ENCODE measurements around the gene ATP10D. TPM values are rescaled to one million over a fixed set of nuclear protein-coding genes. Genes with fewer than 3 reads are reported as not detected.

ATP10D gene
- total RNA-seq, 1 experiment from 2014 or later = 5.1 TPM

- CTCF ChIA-PET = no interaction called here
- H2AFZ ChIP-seq (ENCODE audit: low read depth, low read length, poor library complexity, severe bottlenecking) = no peak overlapping the region
- H3K9me2 ChIP-seq (ENCODE audit: insufficient read depth) = no peaks in the 10 kb centered on the region
- intact Hi-C loops (cut with micrococcal nuclease) = no loop called here
- H3K4me3 ChIP-seq (replicated peaks in 1 of 2; ENCODE audit: low read depth in 1 of 2, low read length in 2 of 2) = no peak overlapping the region
- no peak overlapping the region for H3K9ac ChIP-seq (ENCODE audit: low read length)
- TF ChIP-seq REST (IDR thresholded peaks at IDR 0.05; ENCODE audit: low read depth) (no peak), CTCF (IDR thresholded peaks at IDR 0.05 in 2 of 3, conservative IDR thresholded peaks at IDR 0.05 in 1 of 3; ENCODE audit: borderline replicate concordance in 1 of 3, insufficient read depth in 1 of 3, low read depth in 2 of 3, low read length in 2 of 3) (no peak), RAD21 (IDR thresholded peaks at IDR 0.05; ENCODE audit: low read depth) (no peak), EZH2phosphoT487 (IDR thresholded peaks at IDR 0.05; ENCODE audit: borderline replicate concordance) (no peak), POLR2A (IDR thresholded peaks at IDR 0.05; ENCODE audit: borderline replicate concordance, extremely low read depth, insufficient read depth, insufficient read length) (no peak), ATF3 (IDR thresholded peaks at IDR 0.05) (no peak), EGR1 (IDR thresholded peaks at IDR 0.05; ENCODE audit: low read depth) (no peak), EZH2 (IDR thresholded peaks at IDR 0.05) (no peak), POLR2AphosphoS5 (IDR thresholded peaks at IDR 0.05; ENCODE audit: low read depth, low read length) (no peak), ZNF274 (IDR thresholded peaks at IDR 0.05; ENCODE audit: low read depth, low read length) (no peak), CEBPB (IDR thresholded peaks at IDR 0.05; ENCODE audit: low read depth) (no peak)
- H3K36me3 ChIP-seq (ENCODE audit: control insufficient read depth in 1 of 2, insufficient read depth in 2 of 2, low read length in 2 of 2) = no peaks in the 10 kb centered on the region
- no peaks in the 10 kb centered on the region for H3K4me1 ChIP-seq (ENCODE audit: control insufficient read depth in 1 of 2, insufficient read depth in 2 of 2, low read length in 2 of 2)
- H4K20me1 ChIP-seq (ENCODE audit: insufficient read depth) = no peaks in the 10 kb centered on the region
- no peaks in the 10 kb centered on the region for H3K27me3 ChIP-seq (ENCODE audit: insufficient read depth, low read length)
- POLR2A ChIA-PET = no interaction called here
- RAD21 ChIA-PET (ENCODE audit: low non-redundant PET in 1 of 2, low total read pairs in 2 of 2, uncharacterized antibody in 2 of 2, unreplicated experiment in 2 of 2) = no interaction called here
- DNase-seq (ENCODE audit: low read depth, low spot score) = no peak
- no peaks in the 10 kb centered on the region for H3K9me3 ChIP-seq (ENCODE audit: control insufficient read depth in 1 of 2, insufficient read depth in 1 of 2, low read depth in 1 of 2, low read length in 2 of 2)
- no peak overlapping the region for H3K27ac ChIP-seq (ENCODE audit: low read depth, low read length)
- H3K4me2 ChIP-seq (ENCODE audit: low read length) = no peak overlapping the region
- no TSS peak for BruUV-seq (replicated peaks)
- ATAC-seq = no peak
- no peaks in the 10 kb centered on the region for H3K79me2 ChIP-seq (ENCODE audit: insufficient read depth, low read length)
Measured at GRCh38 chr4:47597696-47598095, 112.6 kb downstream of the ATP10D start.

Measured in HCT116 (cell line).